HEK293 (cell line): Measurements from ENCODE around the gene GPT2.

Source experiments
- ZFP3 ChIP-seq: fragments of 450-650 bp; formaldehyde crosslinking; IDR thresholded peaks from 2 replicates; pipeline ENCODE4 v1.5.1; 2016; ENCODE audit warnings: low read depth, missing biosample characterization, missing genetic modification characterization
- ZXDB ChIP-seq: fragments of 450-650 bp; formaldehyde crosslinking; IDR thresholded peaks from 2 replicates; pipeline ENCODE4 v1.5.1; 2016; ENCODE audit warnings: missing biosample characterization, missing genetic modification characterization
- TF ChIP-seq, protein P1 (sequence below): fragments of 450-650 bp; formaldehyde crosslinking; IDR thresholded peaks from 2 replicates; pipeline ENCODE4 v1.5.1; 2016; ENCODE audit warnings: missing biosample characterization, missing genetic modification characterization

DNA sequence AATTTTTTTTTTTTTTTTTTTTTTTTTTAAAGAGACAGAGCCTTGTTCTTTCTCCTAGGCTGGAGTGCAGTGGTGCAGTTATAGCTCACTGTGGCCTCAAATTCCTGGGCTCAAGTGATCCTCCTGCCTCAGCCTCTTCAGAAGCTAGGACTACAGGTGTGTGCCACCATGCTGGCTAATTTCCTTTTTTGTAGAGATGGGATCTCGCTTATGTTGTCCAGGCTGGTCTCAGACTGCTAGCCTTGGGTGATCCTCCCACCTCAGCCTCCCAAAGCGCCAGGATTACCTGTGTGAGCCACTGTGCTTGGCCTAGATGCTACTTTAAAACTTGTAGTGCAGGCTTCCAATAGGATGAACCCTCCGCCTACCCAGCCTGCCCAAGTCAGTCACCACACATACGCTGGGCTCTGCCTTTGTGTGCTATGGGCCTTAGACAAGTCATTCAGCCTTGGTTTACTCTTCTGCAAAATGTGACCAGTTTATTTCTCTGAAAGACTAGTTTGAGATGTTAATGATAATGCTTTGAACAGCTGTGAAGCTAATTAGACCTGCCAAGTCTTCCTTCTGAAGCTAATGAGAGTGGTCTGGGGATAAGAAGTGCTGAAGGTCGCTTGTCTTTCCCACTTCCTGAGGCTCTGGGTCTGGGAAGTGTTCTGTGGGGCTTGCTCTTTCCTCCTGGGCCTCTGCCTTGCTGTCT lies 5.2 kb downstream of the GPT2 start:
- TF ChIP-seq ZFP3 (tag by site-specific recombination) = no peak
- TF ChIP-seq, protein P1, sequence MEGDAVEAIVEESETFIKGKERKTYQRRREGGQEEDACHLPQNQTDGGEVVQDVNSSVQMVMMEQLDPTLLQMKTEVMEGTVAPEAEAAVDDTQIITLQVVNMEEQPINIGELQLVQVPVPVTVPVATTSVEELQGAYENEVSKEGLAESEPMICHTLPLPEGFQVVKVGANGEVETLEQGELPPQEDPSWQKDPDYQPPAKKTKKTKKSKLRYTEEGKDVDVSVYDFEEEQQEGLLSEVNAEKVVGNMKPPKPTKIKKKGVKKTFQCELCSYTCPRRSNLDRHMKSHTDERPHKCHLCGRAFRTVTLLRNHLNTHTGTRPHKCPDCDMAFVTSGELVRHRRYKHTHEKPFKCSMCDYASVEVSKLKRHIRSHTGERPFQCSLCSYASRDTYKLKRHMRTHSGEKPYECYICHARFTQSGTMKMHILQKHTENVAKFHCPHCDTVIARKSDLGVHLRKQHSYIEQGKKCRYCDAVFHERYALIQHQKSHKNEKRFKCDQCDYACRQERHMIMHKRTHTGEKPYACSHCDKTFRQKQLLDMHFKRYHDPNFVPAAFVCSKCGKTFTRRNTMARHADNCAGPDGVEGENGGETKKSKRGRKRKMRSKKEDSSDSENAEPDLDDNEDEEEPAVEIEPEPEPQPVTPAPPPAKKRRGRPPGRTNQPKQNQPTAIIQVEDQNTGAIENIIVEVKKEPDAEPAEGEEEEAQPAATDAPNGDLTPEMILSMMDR (tag by site-specific recombination) = no peak
- no peak for TF ChIP-seq ZXDB (tag by site-specific recombination)
